ENCODE measurements around the gene TMEM201. TPM values are rescaled to one million over a fixed set of nuclear protein-coding genes. Genes with fewer than 3 reads are reported as not detected.

TMEM201 gene
- total RNA-seq, 1 donor from 2014 or later, result 1.9 TPM

DNA sequence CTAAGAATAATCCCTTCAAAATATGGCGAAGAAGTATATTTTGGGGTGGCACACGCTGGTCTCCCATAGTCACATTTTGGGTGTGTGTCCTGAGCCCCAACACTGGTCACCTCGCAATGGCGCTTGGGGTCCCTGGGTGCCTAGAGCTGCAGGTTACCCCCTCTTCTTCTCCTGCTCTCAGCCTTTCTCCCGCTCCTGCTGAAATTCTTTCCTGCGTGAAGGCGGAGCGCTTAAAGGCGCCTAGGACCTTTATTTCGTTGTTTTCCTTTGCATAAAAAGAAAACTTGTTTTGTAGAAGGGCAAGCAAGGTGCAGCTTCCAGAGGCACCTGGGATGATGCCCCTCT lies 62.5 kb downstream of the TMEM201 start:
- H2AFZ ChIP-seq (replicated peaks), result peak overlapping the region; percentile 78
- peaks cover 60% of the 10 kb centered on the region for H3K27me3 ChIP-seq
- no peak for DNase-seq (ENCODE audit: low spot score)
- Mint-ChIP-seq H3K27ac (no peak overlapping the region), H3K4me3 (peak overlapping the region; percentile 88), H3K9me3 (peaks cover 3% of the 10 kb centered on the region), H3K36me3 (no peaks in the 10 kb centered on the region), H3K27me3 (ENCODE audit: insufficient read depth, low read depth) (peaks cover 56% of the 10 kb centered on the region), H3K4me1 (peaks cover 6% of the 10 kb centered on the region)
- no peaks in the 10 kb centered on the region for H3K36me3 ChIP-seq
- H4K20me1 ChIP-seq (ENCODE audit: low read depth), result no peaks in the 10 kb centered on the region
- no peaks in the 10 kb centered on the region for H3K9me3 ChIP-seq (ENCODE audit: low read depth)
- no peaks in the 10 kb centered on the region for H3K4me1 ChIP-seq
- H3K4me2 ChIP-seq, result peak overlapping the region; percentile 79
- H3K4me3 ChIP-seq, result peak overlapping the region; percentile 59
- H3K79me2 ChIP-seq (ENCODE audit: low read depth), result no peaks in the 10 kb centered on the region
- H3K27ac ChIP-seq, result no peak overlapping the region
- peaks cover 10% of the 10 kb centered on the region for H3F3A ChIP-seq (ENCODE audit: low read depth)
- TF ChIP-seq, protein P1, sequence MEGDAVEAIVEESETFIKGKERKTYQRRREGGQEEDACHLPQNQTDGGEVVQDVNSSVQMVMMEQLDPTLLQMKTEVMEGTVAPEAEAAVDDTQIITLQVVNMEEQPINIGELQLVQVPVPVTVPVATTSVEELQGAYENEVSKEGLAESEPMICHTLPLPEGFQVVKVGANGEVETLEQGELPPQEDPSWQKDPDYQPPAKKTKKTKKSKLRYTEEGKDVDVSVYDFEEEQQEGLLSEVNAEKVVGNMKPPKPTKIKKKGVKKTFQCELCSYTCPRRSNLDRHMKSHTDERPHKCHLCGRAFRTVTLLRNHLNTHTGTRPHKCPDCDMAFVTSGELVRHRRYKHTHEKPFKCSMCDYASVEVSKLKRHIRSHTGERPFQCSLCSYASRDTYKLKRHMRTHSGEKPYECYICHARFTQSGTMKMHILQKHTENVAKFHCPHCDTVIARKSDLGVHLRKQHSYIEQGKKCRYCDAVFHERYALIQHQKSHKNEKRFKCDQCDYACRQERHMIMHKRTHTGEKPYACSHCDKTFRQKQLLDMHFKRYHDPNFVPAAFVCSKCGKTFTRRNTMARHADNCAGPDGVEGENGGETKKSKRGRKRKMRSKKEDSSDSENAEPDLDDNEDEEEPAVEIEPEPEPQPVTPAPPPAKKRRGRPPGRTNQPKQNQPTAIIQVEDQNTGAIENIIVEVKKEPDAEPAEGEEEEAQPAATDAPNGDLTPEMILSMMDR (IDR thresholded peaks at IDR 0.05), result no peak
- TF ChIP-seq EZH2 (IDR thresholded peaks at IDR 0.05), result no peak
- TF ChIP-seq EZH2phosphoT487 (IDR thresholded peaks at IDR 0.05), result no peak
- no peak overlapping the region for H3K9ac ChIP-seq

DNA sequence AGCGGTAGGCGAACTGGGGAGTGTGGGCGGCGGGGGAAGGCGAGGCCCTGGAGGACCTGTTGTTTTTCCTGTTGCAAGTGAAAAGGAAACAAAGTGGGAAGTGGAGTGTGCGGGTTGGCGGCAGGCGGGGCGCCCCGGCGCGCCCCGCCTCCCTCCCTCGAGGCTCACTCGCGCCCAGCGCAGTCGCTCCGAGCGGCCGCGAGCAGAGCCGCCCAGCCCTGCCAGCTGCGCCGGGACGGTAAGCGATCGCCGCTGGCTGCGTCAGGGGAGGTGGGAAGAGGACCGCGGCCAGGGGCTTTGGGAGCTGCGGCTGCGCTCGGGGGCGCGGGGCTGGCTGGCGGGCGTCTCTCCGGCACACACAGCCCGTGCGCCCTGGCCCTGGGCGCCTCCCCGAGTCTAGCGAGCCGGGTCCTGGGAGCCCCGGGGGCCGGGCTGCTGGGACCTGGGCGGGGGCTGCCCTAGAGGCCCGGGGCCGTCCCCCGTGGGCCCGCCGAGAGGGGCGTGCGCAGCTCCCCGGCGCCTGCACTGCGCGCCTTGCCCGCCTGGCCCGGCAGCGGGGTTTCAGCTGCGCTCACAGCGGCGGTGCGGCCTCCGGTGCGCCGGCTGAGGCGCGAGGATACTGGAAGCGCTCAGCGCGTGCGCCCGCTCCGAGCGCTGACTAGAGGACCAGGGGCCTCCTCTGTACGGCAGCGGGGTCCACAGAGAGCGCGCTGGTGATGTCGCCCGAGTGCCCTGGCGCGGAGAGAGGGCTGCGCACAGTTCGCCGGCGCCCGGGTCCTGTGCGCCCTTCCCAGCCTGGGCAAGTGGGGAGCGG lies 63.1 kb downstream of the TMEM201 start, which contains the start of gene PIK3CD:
Gene PIK3CD, plus strand, starts transcription at position 167 of the 814 bp plus-strand sequence. CDS start 58,725 bp downstream, outside the sequence.
- Histone ChIP-seq H3K4me1 (no peaks in the 10 kb centered on the region), H3K36me3 (no peaks in the 10 kb centered on the region), H2AFZ (replicated peaks) (peak within 1 kb of the TSS; percentile 78), H3K79me2 (ENCODE audit: low read depth) (no peaks in the 10 kb centered on the region), H4K20me1 (ENCODE audit: low read depth) (no peaks in the 10 kb centered on the region), H3K4me2 (peak within 1 kb of the TSS; percentile 79), H3K9me3 (ENCODE audit: low read depth) (no peaks in the 10 kb centered on the region), H3K4me3 (peak within 1 kb of the TSS; percentile 59), H3K27ac (no peak within 1 kb of the TSS), H3K9ac (no peak within 1 kb of the TSS), H3F3A (ENCODE audit: low read depth) (peaks cover 10% of the 10 kb centered on the region), H3K27me3 (peaks cover 60% of the 10 kb centered on the region)
- Mint-ChIP-seq H3K4me3 (peak within 1 kb of the TSS; percentile 88), H3K27ac (no peak within 1 kb of the TSS), H3K4me1 (peaks cover 6% of the 10 kb centered on the region), H3K27me3 (ENCODE audit: insufficient read depth, low read depth) (peaks cover 53% of the 10 kb centered on the region), H3K36me3 (no peaks in the 10 kb centered on the region), H3K9me3 (peaks cover 3% of the 10 kb centered on the region)
- DNase-seq (ENCODE audit: low spot score), result peak; percentile 89
- TF ChIP-seq EZH2 (IDR thresholded peaks at IDR 0.05), result peak; percentile 76
- TF ChIP-seq, protein P1 (IDR thresholded peaks at IDR 0.05), result no peak
- TF ChIP-seq EZH2phosphoT487 (IDR thresholded peaks at IDR 0.05), result peak; percentile 52

DNA sequence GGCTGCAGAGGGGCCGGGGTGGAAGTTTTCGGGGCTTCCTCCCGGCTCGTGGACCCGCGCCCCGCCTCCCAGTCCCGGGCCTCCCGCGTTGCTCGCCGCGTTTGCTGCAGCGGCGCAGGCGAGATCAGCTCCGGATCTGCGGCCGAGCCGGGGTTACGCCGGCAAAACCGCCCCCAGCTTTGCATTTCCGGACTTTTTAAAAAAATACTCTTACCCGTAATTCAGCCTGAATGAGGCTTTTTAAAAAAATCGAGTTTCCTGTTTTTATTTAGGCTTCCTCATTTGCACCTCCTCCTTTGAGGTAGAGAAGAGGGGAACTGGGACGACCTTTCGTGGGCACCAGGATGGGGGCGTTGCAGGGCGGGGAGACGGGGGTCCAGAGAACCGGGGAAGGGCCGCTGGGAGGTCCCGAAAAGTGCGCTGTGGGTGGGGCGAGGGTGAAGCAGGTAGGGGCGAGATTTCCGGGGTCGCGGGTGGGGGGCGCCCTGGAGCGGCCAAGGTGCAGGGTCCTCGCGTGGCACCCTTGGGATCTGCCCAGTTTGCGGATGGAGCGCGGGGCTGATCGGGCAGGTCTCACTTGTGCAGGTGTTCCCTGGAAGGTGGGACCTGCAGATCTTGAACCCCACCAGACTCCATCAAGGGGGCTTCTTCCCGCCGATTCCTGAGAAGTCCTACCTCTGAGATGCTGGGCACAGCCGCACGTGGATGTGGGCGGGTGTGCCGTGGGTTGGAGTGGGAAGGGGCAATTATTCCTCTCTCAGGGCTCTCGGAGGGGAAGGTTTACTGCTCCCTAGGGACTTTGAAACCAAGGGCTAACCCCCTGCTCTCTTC lies 63.9 kb downstream of the TMEM201 start:
- Mint-ChIP-seq H3K36me3 (no peaks in the 10 kb centered on the region), H3K9me3 (peaks cover 3% of the 10 kb centered on the region), H3K27ac (no peak overlapping the region), H3K4me1 (peaks cover 6% of the 10 kb centered on the region), H3K4me3 (peak overlapping the region; percentile 74), H3K27me3 (ENCODE audit: insufficient read depth, low read depth) (peaks cover 49% of the 10 kb centered on the region)
- Histone ChIP-seq H3K9me3 (ENCODE audit: low read depth) (no peaks in the 10 kb centered on the region), H3K79me2 (ENCODE audit: low read depth) (no peaks in the 10 kb centered on the region), H3K27me3 (peaks cover 60% of the 10 kb centered on the region), H3K4me1 (no peaks in the 10 kb centered on the region), H4K20me1 (ENCODE audit: low read depth) (no peaks in the 10 kb centered on the region), H3K36me3 (no peaks in the 10 kb centered on the region), H3F3A (ENCODE audit: low read depth) (peaks cover 10% of the 10 kb centered on the region), H2AFZ (replicated peaks) (peak overlapping the region; percentile 78), H3K4me3 (peak overlapping the region; percentile 59), H3K27ac (no peak overlapping the region), H3K4me2 (peak overlapping the region; percentile 79), H3K9ac (no peak overlapping the region)
- no peak for DNase-seq (ENCODE audit: low spot score)
- TF ChIP-seq EZH2phosphoT487 (IDR thresholded peaks at IDR 0.05), result peak; percentile 56
- TF ChIP-seq EZH2 (IDR thresholded peaks at IDR 0.05), result no peak
